ENCODE data around the gene IFT52.
"Not testable (repeated sequence)": the region's sequence is repeated elsewhere in the genome, so short reads cannot be mapped to it uniquely, and the experiment has no call there.

IFT52 gene

GRCh38 chr20:43636429-43636828 is 45.7 kb downstream of the IFT52 start:
- Histone ChIP-seq H3K4me2 (ENCODE audit: low read length) (no peak overlapping the region), H3K9me2 (replicated peaks; ENCODE audit: control insufficient read depth, low read length) (no peaks in the 10 kb centered on the region)

GRCh38 chr20:43642548-43642947 is 51.8 kb downstream of the IFT52 start:
- H3K4me1 ChIP-seq (ENCODE audit: control insufficient read depth, low read length), result no peaks in the 10 kb centered on the region
- no peak overlapping the region for H3K4me3 ChIP-seq (ENCODE audit: low read length)

More at GRCh38 chr20:43636429-43636828, 45.7 kb downstream of the IFT52 start:
- Histone ChIP-seq H3K79me2 (ENCODE audit: control insufficient read depth, low read length) (no peaks in the 10 kb centered on the region), H3K9me3 (ENCODE audit: control insufficient read depth, insufficient read depth, low read length) (no peaks in the 10 kb centered on the region), H4K20me1 (ENCODE audit: control insufficient read depth, insufficient read depth, low read depth, low read length) (no peaks in the 10 kb centered on the region), H3K27me3 (ENCODE audit: control insufficient read depth, low read length) (no peaks in the 10 kb centered on the region), H3K4me1 (ENCODE audit: control insufficient read depth, low read length) (no peaks in the 10 kb centered on the region), H3K4me3 (ENCODE audit: low read length) (no peak overlapping the region), H3F3A (ENCODE audit: control insufficient read depth, insufficient read depth) (no peaks in the 10 kb centered on the region), H3K27ac (ENCODE audit: low read depth, low read length) (no peak overlapping the region), H3K36me3 (ENCODE audit: control insufficient read depth, low read length) (peaks cover 19% of the 10 kb centered on the region)
- no peak for TF ChIP-seq EZH2phosphoT487 (IDR thresholded peaks at IDR 0.05; ENCODE audit: borderline replicate concordance, low read length)
- TF ChIP-seq CTCF (IDR thresholded peaks at IDR 0.05; ENCODE audit: low read depth, low read length, poor library complexity, severe bottlenecking), result no peak

GRCh38 chr20:43650997-43651525 is 60.3 kb downstream of the IFT52 start:
- no peaks in the 10 kb centered on the region for H3K9me3 ChIP-seq (ENCODE audit: control insufficient read depth, insufficient read depth, low read length)
- H3K27me3 ChIP-seq (ENCODE audit: control insufficient read depth, low read length), result no peaks in the 10 kb centered on the region
- peaks cover 3% of the 10 kb centered on the region for H3K4me1 ChIP-seq (ENCODE audit: control insufficient read depth, low read length)
- H3F3A ChIP-seq (ENCODE audit: control insufficient read depth, insufficient read depth), result no peaks in the 10 kb centered on the region
- H3K79me2 ChIP-seq (ENCODE audit: control insufficient read depth, low read length), result no peaks in the 10 kb centered on the region
- no peak overlapping the region for H3K27ac ChIP-seq (ENCODE audit: low read depth, low read length)
- no peaks in the 10 kb centered on the region for H3K9me2 ChIP-seq (replicated peaks; ENCODE audit: control insufficient read depth, low read length)
- H3K4me2 ChIP-seq (ENCODE audit: low read length), result no peak overlapping the region
- no peaks in the 10 kb centered on the region for H4K20me1 ChIP-seq (ENCODE audit: control insufficient read depth, insufficient read depth, low read depth, low read length)
- TF ChIP-seq EZH2phosphoT487 (IDR thresholded peaks at IDR 0.05; ENCODE audit: borderline replicate concordance, low read length), result no peak
- TF ChIP-seq CTCF (IDR thresholded peaks at IDR 0.05; ENCODE audit: low read depth, low read length, poor library complexity, severe bottlenecking), result no peak
- peaks cover 3% of the 10 kb centered on the region; the same call in 1 of the 2 replicates for H3K36me3 ChIP-seq (ENCODE audit: control insufficient read depth, low read length)
- no peak overlapping the region for H3K4me3 ChIP-seq (ENCODE audit: low read length)

More at GRCh38 chr20:43642548-43642947, 51.8 kb downstream of the IFT52 start:
- no peaks in the 10 kb centered on the region for H3F3A ChIP-seq (ENCODE audit: control insufficient read depth, insufficient read depth)
- no peaks in the 10 kb centered on the region for H3K9me3 ChIP-seq (ENCODE audit: control insufficient read depth, insufficient read depth, low read length)
- no peak overlapping the region for H3K27ac ChIP-seq (ENCODE audit: low read depth, low read length)
- no peaks in the 10 kb centered on the region for H4K20me1 ChIP-seq (ENCODE audit: control insufficient read depth, insufficient read depth, low read depth, low read length)
- no peaks in the 10 kb centered on the region for H3K9me2 ChIP-seq (replicated peaks; ENCODE audit: control insufficient read depth, low read length)
- H3K4me2 ChIP-seq (ENCODE audit: low read length), result no peak overlapping the region
- H3K36me3 ChIP-seq (ENCODE audit: control insufficient read depth, low read length), result peaks cover 17% of the 10 kb centered on the region; the same call in 1 of the 2 replicates
- no peaks in the 10 kb centered on the region for H3K79me2 ChIP-seq (ENCODE audit: control insufficient read depth, low read length)
- H3K27me3 ChIP-seq (ENCODE audit: control insufficient read depth, low read length), result no peaks in the 10 kb centered on the region
- TF ChIP-seq EZH2phosphoT487 (IDR thresholded peaks at IDR 0.05; ENCODE audit: borderline replicate concordance, low read length) (no peak), CTCF (IDR thresholded peaks at IDR 0.05; ENCODE audit: low read depth, low read length, poor library complexity, severe bottlenecking) (no peak)

GRCh38 chr20:43651650-43652184 is 61.0 kb downstream of the IFT52 start:
- not testable (repeated sequence) for H3K9me3 ChIP-seq (ENCODE audit: control insufficient read depth, insufficient read depth, low read length); H3K4me1 ChIP-seq (ENCODE audit: control insufficient read depth, low read length); H3K9me2 ChIP-seq (replicated peaks; ENCODE audit: control insufficient read depth, low read length); H3K27me3 ChIP-seq (ENCODE audit: control insufficient read depth, low read length); H4K20me1 ChIP-seq (ENCODE audit: control insufficient read depth, insufficient read depth, low read depth, low read length); H3K4me2 ChIP-seq (ENCODE audit: low read length); H3K36me3 ChIP-seq (ENCODE audit: control insufficient read depth, low read length); H3F3A ChIP-seq (ENCODE audit: control insufficient read depth, insufficient read depth); H3K79me2 ChIP-seq (ENCODE audit: control insufficient read depth, low read length); H3K27ac ChIP-seq (ENCODE audit: low read depth, low read length); H3K4me3 ChIP-seq (ENCODE audit: low read length)

Measured in DOHH2 (cell line).